GM12873 (cell line): ENCODE data around the gene PSMD1.

Experiments
- TF ChIP-seq, protein P1 (sequence below): IDR thresholded peaks from 2 replicates; pipeline ENCODE4 v1.5.1; 2012; ENCODE audit warnings: low read depth, mild to moderate bottlenecking, moderate library complexity, low read length, control low read depth; ENCODE audit not compliant: insufficient read depth; ENCODE audit errors: missing control alignments

The PSMD1 gene

DNA sequence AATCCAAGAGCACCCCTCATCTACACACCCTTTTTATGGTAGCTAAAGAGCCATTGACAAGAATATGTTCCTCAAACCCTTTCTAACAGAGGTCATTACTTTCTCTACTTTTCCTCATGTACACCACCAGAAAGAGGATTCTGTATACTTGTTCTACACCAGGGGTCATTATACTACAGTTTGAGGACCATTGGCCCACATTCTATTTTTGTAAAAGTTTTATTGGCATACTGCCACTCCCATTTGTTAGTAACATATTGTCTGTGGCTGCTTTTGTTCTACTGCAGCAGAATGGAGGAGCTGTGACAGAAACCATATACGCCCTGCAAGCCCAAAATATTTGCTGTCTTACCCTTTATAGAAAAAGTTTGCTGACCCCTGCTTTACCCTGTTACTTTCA lies 53.9 kb downstream of the PSMD1 start:
- TF ChIP-seq, protein P1, sequence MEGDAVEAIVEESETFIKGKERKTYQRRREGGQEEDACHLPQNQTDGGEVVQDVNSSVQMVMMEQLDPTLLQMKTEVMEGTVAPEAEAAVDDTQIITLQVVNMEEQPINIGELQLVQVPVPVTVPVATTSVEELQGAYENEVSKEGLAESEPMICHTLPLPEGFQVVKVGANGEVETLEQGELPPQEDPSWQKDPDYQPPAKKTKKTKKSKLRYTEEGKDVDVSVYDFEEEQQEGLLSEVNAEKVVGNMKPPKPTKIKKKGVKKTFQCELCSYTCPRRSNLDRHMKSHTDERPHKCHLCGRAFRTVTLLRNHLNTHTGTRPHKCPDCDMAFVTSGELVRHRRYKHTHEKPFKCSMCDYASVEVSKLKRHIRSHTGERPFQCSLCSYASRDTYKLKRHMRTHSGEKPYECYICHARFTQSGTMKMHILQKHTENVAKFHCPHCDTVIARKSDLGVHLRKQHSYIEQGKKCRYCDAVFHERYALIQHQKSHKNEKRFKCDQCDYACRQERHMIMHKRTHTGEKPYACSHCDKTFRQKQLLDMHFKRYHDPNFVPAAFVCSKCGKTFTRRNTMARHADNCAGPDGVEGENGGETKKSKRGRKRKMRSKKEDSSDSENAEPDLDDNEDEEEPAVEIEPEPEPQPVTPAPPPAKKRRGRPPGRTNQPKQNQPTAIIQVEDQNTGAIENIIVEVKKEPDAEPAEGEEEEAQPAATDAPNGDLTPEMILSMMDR: no peak

DNA sequence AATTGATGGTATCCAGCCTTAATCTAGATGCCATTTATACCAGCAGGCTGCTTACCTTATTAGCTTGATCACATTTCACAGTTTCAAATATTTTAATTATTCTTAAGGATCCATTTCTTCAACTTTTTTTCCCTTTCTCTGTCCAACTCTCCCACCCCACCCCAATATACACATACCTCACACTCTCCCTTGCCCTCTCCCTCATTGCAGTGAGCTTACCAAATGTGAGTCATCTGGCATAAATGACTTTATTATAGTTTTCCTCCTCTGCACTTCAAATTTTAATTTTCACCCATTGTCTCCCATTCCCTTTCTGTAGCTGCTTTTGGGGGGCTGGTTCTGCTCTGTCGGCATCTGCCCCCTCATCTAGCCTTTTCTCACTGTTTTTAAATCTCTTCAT lies 55.3 kb downstream of the PSMD1 start:
- TF ChIP-seq, protein P1: no peak

DNA sequence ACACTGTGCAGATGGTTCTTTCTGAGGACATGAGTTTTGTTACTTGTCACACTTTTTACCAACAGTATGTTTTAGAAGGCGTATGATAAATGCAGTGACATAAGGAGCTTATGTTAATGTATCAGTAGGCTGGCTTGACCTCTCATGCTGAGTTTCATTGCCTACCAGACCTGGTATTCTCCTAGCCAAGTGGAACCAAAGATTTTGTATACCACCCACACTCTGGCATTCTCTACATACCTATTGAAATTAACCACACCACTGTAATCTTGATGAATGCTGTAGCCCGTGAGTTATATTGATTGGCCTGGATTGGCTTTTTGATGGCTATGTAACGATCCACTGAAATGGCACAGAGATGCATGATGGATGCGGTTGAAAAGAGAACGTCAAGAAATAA lies 56.8 kb downstream of the PSMD1 start:
- TF ChIP-seq, protein P1: no peak

DNA sequence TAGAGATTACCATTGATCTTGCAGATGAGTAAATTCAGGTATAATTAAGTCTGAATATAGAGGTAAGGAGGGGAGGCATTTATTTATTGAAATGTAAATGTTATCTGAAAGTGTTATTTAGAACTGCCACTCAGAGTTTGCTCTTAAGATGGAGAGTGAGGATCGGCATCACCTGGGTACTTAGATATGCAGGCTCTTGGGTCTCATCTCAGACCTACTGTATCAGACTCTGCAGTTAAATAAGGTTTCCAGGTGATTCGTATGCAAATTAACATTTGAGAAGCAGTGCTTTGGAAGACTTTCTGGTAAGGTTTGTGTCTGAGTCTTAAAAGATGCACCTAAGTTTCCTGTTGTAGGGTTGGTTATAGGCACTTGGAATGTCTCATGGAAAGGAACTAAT lies 59.0 kb downstream of the PSMD1 start:
- TF ChIP-seq, protein P1: no peak

DNA sequence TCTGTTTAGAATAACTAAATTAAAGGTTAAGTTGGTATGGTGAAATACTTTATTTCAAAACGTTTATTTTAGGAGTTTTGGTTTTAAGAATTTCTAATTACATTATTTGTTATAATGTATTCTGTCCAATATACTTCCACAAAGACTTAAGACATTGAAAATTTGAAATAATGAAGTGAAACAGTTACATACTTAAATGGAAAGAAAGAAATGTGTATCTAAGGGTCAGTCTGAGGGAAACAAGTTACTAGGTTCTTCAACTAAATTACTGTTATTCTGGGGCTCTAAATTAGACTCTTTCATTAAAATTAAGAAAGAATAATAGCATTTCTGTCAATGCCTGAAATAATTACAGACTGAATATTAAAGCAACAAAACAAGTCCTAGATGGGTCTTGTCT lies 60.5 kb downstream of the PSMD1 start:
- TF ChIP-seq, protein P1: no peak

DNA sequence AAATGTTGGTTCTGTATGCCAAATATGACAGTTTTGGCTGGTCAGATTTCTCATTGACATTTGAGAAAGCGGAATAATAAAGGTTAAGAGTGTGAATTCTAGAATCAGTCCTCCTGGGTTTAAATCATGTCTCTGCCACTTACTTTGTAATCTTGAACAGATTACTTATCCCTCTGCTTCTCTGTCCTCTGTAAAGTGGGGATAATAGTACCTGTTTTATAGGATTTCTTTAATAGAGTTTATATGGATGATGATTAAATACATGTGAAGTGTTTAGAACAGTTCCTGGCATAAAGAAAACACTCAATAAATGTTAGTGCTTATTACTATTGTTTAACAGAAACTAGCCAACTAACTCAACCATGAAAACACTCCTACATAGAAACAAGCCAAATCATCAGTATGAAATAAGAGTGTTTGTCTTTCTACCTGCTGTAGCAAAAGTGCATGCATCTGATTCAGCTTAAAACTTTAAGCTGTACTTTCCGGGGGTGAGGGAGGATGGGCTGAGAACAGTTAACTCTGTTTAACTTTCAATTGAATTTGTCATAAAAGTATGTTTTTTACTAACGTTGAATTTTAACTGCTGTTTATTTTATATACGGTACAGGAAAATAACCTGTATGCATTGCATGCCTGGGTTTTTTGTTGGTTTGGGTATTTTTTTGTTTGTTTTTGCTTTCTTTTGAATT lies 61.4 kb downstream of the PSMD1 start:
- TF ChIP-seq, protein P1: no peak

DNA sequence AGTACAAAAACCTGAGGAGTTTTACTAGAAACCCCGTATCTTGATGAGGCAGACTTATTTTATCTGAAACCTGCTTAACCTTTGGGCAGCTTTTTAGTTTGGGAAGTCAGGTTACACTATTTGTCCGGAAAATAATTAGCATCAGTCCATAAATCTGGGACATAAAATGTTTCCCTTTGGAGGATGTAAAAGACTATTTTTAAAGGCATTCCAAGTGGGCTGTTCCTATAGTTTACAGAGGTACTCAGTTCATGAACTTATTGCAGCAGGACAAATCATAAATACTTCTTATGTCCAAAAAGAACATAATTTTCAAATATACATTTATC lies 61.9 kb downstream of the PSMD1 start:
- TF ChIP-seq, protein P1: no peak
